ENCODE results near the gene SURF6. TPM values are rescaled to one million over a fixed set of nuclear protein-coding genes. Genes with fewer than 3 reads are reported as not detected.
A peak's percentile ranks its signal among the peaks of the same experiment; 100 is the strongest.

The SURF6 gene
- total RNA-seq (20.2 and 23.4 TPM in 2 replicates), polyA plus RNA-seq (22.9 and 24.3 TPM in 2 replicates)

GRCh38 chr9:133335924-133336811 lies at the start of gene SURF6:
Gene SURF6 (minus strand): TSS chr9:133336188. CDS start chr9:133336132, 56 bp downstream.
- no peaks in the 10 kb centered on the region for H3K36me3 ChIP-seq (replicated peaks; ENCODE audit: insufficient read depth, low read depth)
- WGBS (ENCODE audit: low lambda C conversion rate, missing lambda C conversion rate) = 7% methylated on average over 69 of the region's 70 CpGs
- peak; percentile 95 for DNase-seq (ENCODE audit: low spot score)
- peak within 1 kb of the TSS; percentile 70 for H2AFZ ChIP-seq
- no peaks in the 10 kb centered on the region for H3K27me3 ChIP-seq
- H3K4me2 ChIP-seq = peak within 1 kb of the TSS; percentile 90
- peaks cover 9% of the 10 kb centered on the region for H3K4me1 ChIP-seq (ENCODE audit: insufficient read depth)
- H3K27ac ChIP-seq = peak within 1 kb of the TSS; percentile 84
- peak within 1 kb of the TSS; percentile 94 for H3K4me3 ChIP-seq
- no peaks in the 10 kb centered on the region for H3K9me3 ChIP-seq (ENCODE audit: low read depth)
- H3K9me2 ChIP-seq (replicated peaks; ENCODE audit: insufficient read depth) = no peaks in the 10 kb centered on the region
- H3K79me2 ChIP-seq = peaks cover 28% of the 10 kb centered on the region
- TF ChIP-seq, protein P1, sequence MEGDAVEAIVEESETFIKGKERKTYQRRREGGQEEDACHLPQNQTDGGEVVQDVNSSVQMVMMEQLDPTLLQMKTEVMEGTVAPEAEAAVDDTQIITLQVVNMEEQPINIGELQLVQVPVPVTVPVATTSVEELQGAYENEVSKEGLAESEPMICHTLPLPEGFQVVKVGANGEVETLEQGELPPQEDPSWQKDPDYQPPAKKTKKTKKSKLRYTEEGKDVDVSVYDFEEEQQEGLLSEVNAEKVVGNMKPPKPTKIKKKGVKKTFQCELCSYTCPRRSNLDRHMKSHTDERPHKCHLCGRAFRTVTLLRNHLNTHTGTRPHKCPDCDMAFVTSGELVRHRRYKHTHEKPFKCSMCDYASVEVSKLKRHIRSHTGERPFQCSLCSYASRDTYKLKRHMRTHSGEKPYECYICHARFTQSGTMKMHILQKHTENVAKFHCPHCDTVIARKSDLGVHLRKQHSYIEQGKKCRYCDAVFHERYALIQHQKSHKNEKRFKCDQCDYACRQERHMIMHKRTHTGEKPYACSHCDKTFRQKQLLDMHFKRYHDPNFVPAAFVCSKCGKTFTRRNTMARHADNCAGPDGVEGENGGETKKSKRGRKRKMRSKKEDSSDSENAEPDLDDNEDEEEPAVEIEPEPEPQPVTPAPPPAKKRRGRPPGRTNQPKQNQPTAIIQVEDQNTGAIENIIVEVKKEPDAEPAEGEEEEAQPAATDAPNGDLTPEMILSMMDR (IDR thresholded peaks at IDR 0.05; ENCODE audit: poor library complexity) = no peak
- no peak for TF ChIP-seq EZH2 (IDR thresholded peaks at IDR 0.05; ENCODE audit: borderline replicate concordance)
- no peak for TF ChIP-seq EZH2phosphoT487 (IDR thresholded peaks at IDR 0.05; ENCODE audit: low read depth, severe bottlenecking, unreplicated experiment)
- no peaks in the 10 kb centered on the region for H4K20me1 ChIP-seq (ENCODE audit: insufficient read depth, poor library complexity, severe bottlenecking)

DNA sequence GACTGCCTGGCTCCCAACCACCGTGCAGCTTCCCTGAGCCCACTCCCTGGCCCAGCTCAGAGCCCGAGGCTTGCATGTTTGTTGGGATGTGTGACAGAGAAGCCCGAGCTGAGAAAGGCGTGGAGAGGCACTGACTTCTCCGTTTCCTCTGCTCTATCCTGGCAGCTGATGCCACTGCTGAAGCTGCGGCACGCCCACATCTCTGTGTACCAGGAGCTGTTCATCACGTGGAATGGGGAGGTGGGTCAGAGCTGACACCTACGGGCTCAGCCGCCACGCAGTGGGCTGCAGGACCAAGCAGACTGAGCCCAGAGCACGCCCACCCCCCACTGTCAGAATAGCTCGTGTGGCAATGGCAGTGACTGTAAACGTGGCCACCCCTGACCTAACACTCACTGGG lies 49.5 kb upstream of the SURF6 start:
- H3K27me3 ChIP-seq = no peaks in the 10 kb centered on the region
- DNase-seq (ENCODE audit: low spot score) = no peak
- no peak overlapping the region for H3K27ac ChIP-seq
- no peak overlapping the region for H2AFZ ChIP-seq
- no peak overlapping the region for H3K4me2 ChIP-seq
- 90% methylated on average over 14 of the region's 14 CpGs for WGBS (ENCODE audit: low lambda C conversion rate, missing lambda C conversion rate)
- H3K9me3 ChIP-seq (ENCODE audit: low read depth) = no peaks in the 10 kb centered on the region
- H3K9me2 ChIP-seq (replicated peaks; ENCODE audit: insufficient read depth) = no peaks in the 10 kb centered on the region
- H3K36me3 ChIP-seq (replicated peaks; ENCODE audit: insufficient read depth, low read depth) = no peaks in the 10 kb centered on the region
- H3K79me2 ChIP-seq = no peaks in the 10 kb centered on the region
- no peak overlapping the region for H3K4me3 ChIP-seq
- TF ChIP-seq EZH2 (IDR thresholded peaks at IDR 0.05; ENCODE audit: borderline replicate concordance) = no peak
- no peak for TF ChIP-seq EZH2phosphoT487 (IDR thresholded peaks at IDR 0.05; ENCODE audit: low read depth, severe bottlenecking, unreplicated experiment)
- TF ChIP-seq, protein P1 (IDR thresholded peaks at IDR 0.05; ENCODE audit: poor library complexity) = no peak
- no peaks in the 10 kb centered on the region for H3K4me1 ChIP-seq (ENCODE audit: insufficient read depth)
- no peaks in the 10 kb centered on the region for H4K20me1 ChIP-seq (ENCODE audit: insufficient read depth, poor library complexity, severe bottlenecking)

DNA sequence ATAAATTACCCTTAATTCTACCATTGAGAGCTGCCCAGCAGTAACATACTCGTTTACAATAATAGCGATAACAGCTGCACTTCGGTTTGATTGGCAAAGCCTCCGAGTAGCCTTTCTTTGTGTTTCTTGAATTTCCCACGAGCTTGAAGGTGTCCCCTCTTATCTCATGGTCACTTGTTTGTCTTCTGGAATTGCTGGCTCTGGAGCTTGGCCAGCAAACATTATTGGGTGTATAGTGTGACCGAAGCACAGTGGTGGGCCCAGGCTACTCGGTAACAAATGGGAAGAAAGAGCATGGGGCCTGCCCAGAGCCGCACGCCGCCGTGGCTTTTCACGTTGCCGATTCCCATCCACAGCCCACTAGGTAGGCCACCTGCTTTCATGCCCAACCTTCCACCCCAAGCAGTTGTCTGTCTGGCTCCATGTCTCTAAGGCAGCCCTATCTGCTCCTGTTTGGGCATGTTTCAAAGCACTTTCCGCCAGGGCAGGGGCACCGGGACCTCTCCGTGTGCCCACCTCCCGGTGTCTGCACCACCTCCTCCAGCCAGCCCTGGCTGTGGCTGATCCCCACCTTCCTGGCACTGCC lies 48.8 kb upstream of the SURF6 start:
- H3K9me3 ChIP-seq (ENCODE audit: low read depth) = no peaks in the 10 kb centered on the region
- no peak overlapping the region for H2AFZ ChIP-seq
- no peaks in the 10 kb centered on the region for H3K79me2 ChIP-seq
- H3K9me2 ChIP-seq (replicated peaks; ENCODE audit: insufficient read depth) = no peaks in the 10 kb centered on the region
- no peak overlapping the region for H3K27ac ChIP-seq
- H3K4me3 ChIP-seq = no peak overlapping the region
- TF ChIP-seq EZH2phosphoT487 (IDR thresholded peaks at IDR 0.05; ENCODE audit: low read depth, severe bottlenecking, unreplicated experiment) = no peak
- TF ChIP-seq, protein P1 (IDR thresholded peaks at IDR 0.05; ENCODE audit: poor library complexity) = no peak
- no peak for TF ChIP-seq EZH2 (IDR thresholded peaks at IDR 0.05; ENCODE audit: borderline replicate concordance)
- H3K4me2 ChIP-seq = no peak overlapping the region
- H3K36me3 ChIP-seq (replicated peaks; ENCODE audit: insufficient read depth, low read depth) = no peaks in the 10 kb centered on the region
- no peak for DNase-seq (ENCODE audit: low spot score)
- no peaks in the 10 kb centered on the region for H4K20me1 ChIP-seq (ENCODE audit: insufficient read depth, poor library complexity, severe bottlenecking)
- no peaks in the 10 kb centered on the region for H3K27me3 ChIP-seq
- H3K4me1 ChIP-seq (ENCODE audit: insufficient read depth) = no peaks in the 10 kb centered on the region
- 79% methylated on average over 17 of the region's 17 CpGs for WGBS (ENCODE audit: low lambda C conversion rate, missing lambda C conversion rate)
